Fibroblast of pulmonary artery (primary cell): Measurements from ENCODE around the gene MRPL14.

ENCODE experiments used
- DNase-seq: peaks from one replicate; pipeline ENCODE4 v3.0.0-alpha.2; 2010; ENCODE audit warnings: low read depth
- H3K4me3 ChIP-seq: replicated peaks from 2 replicates; pipeline ENCODE4 v1.5.1; 2011; ENCODE audit warnings: low read depth, mild to moderate bottlenecking, control low read depth, low read length, moderate library complexity
- TF ChIP-seq, protein P1 (sequence below): IDR thresholded peaks from 2 replicates; pipeline ENCODE4 v1.5.1; 2011; ENCODE audit warnings: mild to moderate bottlenecking, control low read depth, low read length, inconsistent platforms; ENCODE audit errors: missing control alignments

MRPL14 gene

DNA sequence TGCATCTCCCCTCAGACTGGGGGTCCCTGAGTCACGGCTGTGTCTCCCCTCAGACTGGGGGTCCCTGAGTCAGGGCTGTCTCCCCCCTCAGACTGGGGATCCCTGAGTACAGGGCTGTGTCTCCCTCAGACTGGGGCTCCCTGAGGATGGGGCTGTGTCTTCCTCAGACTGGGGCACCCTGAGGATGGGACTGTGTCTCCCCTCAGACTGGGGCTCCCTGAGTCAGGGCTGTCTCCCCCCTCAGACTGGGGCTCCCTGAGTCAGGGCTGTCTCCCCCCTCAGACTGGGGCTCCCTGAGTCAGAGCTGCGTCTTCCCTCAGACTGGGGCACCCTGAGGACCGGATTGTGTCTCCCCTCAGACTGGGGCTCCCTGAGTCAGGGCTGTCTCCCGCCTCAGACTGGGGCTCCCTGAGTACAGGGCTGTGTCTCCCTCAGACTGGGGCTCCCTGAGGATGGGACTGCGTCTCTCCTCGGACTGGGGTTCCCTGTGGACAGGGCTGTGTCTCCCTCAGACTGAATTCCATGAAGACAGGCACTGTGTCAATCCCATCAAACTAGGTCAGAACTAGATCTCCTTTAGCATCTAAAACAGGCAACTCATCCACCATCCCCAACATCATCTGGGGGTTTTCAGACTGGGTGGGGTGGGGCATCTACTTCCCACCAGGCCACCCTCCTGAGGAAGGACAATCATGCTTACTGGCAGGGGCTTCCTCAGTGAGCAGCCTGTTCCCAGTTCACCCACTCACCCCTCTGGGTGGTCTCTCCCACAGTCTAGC lies 60.7 kb downstream of the MRPL14 start:
- no peak for DNase-seq
- H3K4me3 ChIP-seq: no peak overlapping the region
- TF ChIP-seq, protein P1, sequence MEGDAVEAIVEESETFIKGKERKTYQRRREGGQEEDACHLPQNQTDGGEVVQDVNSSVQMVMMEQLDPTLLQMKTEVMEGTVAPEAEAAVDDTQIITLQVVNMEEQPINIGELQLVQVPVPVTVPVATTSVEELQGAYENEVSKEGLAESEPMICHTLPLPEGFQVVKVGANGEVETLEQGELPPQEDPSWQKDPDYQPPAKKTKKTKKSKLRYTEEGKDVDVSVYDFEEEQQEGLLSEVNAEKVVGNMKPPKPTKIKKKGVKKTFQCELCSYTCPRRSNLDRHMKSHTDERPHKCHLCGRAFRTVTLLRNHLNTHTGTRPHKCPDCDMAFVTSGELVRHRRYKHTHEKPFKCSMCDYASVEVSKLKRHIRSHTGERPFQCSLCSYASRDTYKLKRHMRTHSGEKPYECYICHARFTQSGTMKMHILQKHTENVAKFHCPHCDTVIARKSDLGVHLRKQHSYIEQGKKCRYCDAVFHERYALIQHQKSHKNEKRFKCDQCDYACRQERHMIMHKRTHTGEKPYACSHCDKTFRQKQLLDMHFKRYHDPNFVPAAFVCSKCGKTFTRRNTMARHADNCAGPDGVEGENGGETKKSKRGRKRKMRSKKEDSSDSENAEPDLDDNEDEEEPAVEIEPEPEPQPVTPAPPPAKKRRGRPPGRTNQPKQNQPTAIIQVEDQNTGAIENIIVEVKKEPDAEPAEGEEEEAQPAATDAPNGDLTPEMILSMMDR: no peak

DNA sequence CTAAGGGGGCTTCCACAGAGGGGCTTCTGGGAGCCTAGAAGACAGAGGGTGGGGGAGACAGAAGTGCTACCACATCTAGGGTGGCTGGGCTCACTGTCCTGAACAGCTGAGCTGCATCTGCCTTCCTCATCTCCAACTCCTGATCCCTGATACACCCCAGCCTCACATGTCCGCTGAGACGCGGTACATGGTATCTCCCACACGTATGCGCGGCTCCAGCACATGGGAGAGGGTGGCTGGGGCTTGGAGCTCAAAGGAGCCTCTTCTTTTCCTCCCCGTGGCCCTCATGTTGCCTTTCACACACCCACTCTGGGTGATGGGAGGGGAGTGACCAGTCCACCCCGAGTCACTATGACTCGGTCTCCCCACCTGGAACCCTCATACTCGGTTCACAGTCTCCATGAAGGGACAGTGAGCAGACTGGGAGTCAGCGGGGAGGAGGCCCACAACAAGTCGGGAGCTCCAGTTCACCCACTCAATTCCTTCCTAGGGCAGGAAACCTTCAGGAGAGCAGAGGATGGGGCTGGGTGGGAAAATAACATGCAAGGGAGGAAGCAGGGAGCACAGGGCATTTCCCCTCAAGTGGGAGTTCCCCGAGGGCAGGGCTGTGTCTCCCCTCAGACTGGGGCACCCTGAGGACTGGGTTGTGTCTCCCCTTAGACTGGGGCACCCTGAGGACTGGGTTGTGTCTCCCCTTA lies 61.7 kb downstream of the MRPL14 start:
- TF ChIP-seq, protein P1: no peak
- H3K4me3 ChIP-seq: no peak overlapping the region
- DNase-seq: peak; percentile 31

DNA sequence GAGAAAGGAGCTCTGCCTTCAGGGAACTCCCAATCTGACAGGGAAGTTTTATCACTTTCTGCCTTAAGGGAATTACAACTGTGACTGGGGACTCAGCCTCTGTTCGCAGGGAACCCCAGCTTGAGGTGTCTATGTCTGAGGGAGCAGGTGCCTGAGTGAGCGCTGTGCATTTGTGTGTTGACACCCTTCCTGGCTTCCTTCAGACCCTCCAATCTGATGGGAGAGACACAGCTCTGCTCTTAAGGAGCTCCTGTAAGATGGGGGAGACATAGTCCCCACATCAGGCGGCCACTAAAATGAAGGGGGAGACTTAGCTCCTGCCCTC lies 62.3 kb downstream of the MRPL14 start:
- TF ChIP-seq, protein P1: no peak
- no peak overlapping the region for H3K4me3 ChIP-seq
- no peak for DNase-seq

- H3K4me3 ChIP-seq: no peak overlapping the region
- TF ChIP-seq, protein P1: no peak
- peak; percentile 99 for DNase-seq
Measured at GRCh38 chr6:44064089-44064947, 62.9 kb downstream of the MRPL14 start.

DNA sequence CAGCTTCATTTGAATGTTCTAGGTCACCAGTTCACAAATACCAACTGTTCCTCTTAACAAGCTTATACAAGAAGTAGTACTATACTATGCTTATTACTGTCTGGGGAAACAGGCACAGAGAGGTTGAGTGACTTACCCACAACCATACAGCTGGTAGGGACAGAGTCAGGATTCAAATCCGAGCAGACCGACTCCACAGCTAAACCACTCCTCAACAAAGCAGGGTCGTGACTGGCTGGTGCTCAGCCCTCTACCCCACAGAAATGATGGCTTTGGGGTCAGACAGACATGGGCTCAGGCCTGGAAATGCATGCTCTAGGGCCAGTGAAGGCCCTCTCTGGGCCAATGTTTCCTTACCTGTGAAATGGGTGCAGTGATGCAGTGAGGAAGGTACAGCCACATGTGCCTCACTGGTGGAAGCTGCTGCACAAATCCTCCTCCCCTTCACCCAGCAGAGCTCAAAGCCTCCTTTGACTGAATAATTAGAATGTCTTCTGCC lies 63.6 kb downstream of the MRPL14 start:
- no peak overlapping the region for H3K4me3 ChIP-seq
- TF ChIP-seq, protein P1: no peak
- DNase-seq: no peak
